GM19238 (cell line): Measurements from ENCODE around the gene CHIT1.

ENCODE experiments used
- DNase-seq: peaks from one replicate; pipeline ENCODE4 v3.0.0; 2011; ENCODE audit warnings: low spot score; ENCODE audit not compliant: insufficient read length

CHIT1 gene

DNA sequence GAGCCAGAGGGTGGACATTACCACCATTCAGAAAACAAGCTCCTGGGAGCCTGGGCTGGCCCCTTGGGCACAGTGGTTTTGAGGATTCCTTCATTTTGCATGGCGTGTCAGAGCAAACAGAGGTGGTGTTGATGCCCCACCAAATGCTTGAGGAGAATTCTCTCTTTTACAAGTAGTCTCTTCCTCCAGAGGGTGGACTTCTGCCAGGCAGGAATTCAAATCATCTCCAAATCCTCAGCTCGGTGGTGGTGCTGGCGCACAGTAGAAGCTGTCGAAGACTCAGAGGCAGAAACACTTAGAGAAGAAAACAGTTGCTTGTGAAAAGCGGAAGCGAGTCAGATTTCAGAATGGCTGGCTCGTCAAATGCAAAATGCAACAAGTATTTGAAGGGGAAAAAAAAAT is 39.5 kb downstream of the CHIT1 start:
- DNase-seq = no peak

GRCh38 chr1:203188686-203189232 is 40.7 kb downstream of the CHIT1 start:
- DNase-seq = no peak

GRCh38 chr1:203187689-203188264 is 41.7 kb downstream of the CHIT1 start:
- no peak for DNase-seq

- DNase-seq = no peak
Observed at GRCh38 chr1:203187304-203187685, 42.2 kb downstream of the CHIT1 start.

DNA sequence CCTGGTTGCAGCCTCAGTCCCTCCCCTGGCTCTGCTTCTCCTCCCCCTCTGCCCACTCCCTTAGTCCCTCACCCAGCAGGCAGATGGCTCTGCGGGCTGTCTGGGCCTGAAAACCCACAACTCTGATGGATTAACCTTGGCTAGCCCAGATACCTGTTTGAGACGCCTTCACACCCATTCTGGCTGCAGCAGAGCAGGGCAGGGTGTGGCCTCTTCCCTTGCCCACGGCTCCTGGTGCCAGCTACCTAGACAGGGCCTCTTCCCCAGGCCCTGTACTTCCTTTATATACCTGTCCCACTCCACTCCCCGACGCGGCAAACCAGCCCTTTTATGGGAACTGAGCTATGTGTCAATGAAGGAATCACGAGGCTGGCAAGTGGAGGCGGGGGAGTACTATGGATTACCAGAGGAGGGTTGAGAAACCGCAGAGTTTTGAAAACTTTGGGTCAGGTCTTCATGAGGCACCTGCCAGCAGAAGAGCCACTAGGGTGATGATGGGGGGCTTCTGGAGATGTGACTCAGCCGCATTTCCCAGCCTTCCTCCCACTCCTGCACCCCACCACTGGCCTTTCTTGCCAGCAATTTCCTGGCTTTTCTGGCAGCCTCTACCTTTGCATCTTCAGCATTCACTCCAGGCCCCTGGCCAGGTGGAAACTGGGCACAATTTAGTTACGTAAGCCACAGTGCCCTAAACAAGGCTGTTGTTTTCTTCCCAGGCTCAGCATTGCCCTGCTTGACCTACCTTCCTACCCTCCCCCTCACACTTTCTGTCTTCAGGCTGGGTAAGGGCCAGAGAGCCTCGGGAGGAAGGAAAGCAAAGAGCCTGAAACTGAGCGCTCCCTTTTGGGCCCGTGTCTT is 42.8 kb downstream of the CHIT1 start, which contains the start of gene CHI3L1:
Gene CHI3L1 (minus strand): TSS at position 259 of the 858 bp plus-strand sequence. CDS start 81 bp downstream, at position 178.
- DNase-seq = no peak

- DNase-seq = no peak
Observed at GRCh38 chr1:203186091-203186445, 43.4 kb downstream of the CHIT1 start.

GRCh38 chr1:203185585-203185984 is 43.9 kb downstream of the CHIT1 start:
- no peak for DNase-seq

DNA sequence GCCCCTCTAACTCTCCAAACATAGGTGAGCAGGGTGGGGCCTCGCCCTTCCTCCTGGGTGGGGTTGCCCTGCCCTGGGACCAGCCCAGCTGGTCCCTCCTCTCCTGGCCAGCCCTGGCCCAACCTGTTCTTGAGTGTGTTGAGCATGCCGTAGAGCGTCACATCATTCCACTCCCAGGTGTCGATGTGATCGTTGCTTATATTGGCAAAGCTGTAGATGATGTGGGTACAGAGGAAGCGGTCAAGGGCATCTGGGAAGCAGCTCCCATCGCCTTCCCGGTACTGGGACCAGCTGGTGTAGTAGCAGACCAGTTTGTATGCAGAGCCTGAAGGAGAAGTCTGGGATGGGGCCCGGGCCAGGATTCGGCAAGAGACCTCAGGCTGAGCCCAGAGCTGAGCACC is 44.4 kb downstream of the CHIT1 start:
- no peak for DNase-seq

GRCh38 chr1:203184467-203184866 is 45.0 kb downstream of the CHIT1 start:
- DNase-seq = no peak

DNA sequence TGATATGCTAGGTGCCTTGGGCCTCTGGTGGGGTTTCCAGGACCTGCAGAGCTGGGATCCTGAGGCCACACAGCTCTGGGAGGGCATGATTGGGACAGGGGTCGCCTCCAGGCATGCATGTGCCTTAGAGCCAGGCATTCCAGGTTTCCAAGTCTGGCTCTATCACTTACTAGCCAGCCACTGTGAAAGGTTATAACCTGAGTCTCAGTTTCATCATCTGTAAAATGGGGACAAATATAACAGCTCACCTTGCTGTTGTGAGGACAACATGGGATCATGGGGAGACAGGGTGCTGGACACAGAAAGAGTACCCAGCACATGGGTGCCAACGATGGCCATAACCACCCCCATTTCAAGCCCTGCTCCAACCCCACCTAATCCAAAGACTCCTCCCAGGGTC is 45.6 kb downstream of the CHIT1 start:
- no peak for DNase-seq

DNA sequence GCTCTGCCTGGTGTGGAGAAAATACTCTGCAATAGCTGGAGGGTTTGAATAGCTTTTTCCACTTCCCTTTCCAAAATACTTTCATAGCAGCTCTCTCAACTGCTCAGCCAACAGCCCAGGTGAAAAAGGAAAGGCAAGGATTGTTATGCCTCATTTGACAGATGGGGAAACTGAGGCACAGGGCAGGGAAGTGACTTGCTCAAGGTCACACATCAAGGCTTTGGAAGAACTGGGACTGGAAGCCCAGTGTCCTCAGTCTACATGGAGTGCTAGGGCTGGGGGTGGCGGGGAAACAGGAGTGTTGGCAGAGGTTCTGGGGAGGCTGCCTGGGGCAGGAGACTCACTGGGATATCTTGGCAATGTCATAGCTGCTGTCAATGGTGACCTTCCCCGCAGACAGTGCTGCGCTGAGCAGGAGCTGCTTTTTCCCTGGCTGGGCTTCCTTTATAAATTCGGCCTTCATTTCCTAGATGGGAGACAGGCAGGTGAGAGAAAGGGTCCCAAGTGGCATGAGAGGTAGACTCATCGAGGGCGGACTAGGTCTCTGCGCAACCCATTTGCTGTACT is 47.0 kb downstream of the CHIT1 start:
- DNase-seq = no peak

GRCh38 chr1:203181586-203182386 is 47.7 kb downstream of the CHIT1 start:
- DNase-seq = no peak

- DNase-seq = no peak
Observed at GRCh38 chr1:203180611-203181330, 48.7 kb downstream of the CHIT1 start.

DNA sequence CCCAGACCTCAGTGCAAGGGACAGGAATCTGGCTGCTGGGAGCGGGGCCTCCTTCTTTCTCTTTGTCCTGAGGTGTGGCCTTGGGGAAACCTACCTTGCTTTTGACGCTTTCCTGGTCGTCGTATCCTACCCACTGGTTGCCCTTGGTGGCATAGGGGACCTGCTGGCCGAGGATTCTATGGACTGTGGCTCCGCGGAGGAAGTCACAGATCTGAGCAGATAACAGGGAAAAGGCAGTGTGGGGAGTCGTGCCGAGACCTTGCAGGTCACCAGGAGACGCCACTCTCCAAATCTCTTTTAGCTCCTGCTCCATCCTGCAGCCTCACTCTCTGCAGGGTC is 49.8 kb downstream of the CHIT1 start:
- DNase-seq = no peak

GRCh38 chr1:203178821-203179666 is 50.4 kb downstream of the CHIT1 start:
- no peak for DNase-seq

DNA sequence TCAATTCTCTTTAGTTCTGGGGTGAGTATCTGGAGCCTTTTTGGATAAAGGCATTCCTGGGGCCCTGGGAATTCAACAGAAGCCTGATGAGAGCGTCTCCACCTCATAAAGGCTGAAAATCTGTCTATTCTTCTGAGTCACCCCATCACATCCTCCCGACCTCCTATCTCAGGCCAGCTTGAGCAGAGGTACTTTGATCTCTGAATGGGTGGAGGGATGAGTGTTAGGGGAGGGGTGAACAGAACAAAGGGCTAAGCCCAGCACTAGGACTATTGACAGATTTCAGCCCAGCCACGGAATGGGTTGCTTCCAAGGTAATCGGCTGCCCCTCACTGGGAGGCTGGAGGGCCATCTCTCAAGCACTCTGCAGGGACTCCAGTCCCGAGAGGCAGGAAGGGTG is 51.4 kb downstream of the CHIT1 start:
- DNase-seq = no peak

DNA sequence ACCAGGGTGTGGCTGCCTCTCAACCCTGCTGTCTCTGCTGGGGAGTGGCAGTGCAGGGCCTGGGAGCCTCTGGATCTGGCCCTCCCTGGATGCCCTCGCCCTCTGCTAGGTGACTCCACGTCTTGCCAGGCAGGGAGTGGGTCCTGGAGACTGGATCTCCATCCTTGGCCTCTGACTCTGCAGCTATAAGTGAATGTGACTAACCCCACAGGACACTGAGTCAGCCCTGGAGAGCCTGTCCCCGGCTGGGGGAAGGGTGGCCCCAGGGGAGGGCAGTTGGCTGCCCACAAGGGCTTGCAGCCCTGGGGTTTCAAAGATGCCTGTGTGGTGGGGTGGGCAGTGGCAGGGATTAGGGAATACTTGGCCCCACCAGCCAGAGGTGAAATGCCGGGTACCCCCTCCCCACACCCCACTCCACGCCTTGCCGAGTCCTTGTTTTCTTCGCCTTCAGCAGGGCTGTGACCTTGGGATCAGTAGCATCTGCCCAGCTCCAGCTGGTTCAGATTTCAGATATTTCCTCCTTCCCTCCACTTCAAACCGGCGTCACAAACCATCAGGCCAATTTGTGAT is 51.9 kb downstream of the CHIT1 start:
- no peak for DNase-seq

DNA sequence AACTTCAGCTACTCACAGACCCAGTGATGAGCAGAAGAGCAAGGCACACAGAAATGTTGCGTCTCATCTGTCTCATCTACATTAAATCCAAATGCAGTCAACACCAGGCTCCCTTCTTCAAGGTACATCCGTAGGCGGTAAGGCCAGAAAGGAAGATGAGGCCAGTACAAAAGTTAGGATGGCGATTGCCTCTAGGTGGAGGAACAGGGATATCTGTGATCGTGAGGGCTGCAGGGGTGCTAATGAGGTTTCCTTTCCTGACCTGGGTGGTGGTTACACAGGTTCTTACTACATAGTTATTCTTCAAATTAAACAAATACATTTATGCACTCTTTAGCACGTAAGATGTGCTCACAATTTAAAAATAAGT is 52.5 kb downstream of the CHIT1 start:
- DNase-seq = no peak

DNA sequence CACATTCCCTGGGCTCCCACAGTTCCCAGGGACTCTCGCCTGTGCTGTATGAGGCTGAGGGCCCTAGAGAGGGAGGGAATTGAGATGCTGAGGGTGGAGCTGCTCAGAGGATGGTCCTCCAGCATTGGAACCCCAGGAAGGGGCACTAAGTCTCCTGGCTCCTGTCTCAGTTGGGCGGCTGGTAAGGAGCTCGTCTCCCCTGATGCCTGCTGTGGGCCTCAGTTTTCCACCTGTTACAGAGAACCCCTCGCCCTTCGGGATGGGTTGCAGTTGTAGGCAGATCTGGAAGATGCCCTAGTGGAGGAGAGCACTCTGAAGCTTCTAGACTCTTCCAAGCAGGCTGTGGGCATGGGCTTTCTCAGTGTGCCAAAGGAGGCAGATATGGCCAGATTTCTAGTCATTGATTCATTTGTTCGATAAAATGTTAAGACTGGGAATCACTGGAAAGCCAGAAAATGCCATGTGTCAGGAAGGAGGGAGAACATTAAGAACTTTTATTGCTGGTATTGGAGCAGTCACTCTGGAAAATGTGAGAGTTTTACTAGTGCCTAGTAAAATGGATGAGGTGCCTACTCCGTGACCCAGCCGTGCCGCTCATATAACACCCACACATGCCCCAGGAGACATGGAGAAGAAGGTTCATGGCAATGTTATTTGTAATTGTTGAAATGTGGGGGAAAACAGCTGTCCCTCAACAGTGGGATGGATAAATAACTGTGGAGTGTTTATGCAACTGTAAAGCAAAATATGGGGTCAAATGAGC is 53.0 kb downstream of the CHIT1 start:
- no peak for DNase-seq
